ENCODE measurements around the gene ZNF738. TPM values are rescaled to one million over a fixed set of nuclear protein-coding genes. Genes with fewer than 3 reads are reported as not detected.

Gene ZNF738
- total RNA-seq, 1 experiment from 2014 or later: 6.0 TPM

- no peaks in the 10 kb centered on the region for H3K9me2 ChIP-seq (ENCODE audit: insufficient read depth)
- no peaks in the 10 kb centered on the region for H3K27me3 ChIP-seq (ENCODE audit: insufficient read depth, low read length)
- no peaks in the 10 kb centered on the region for H3K4me1 ChIP-seq (ENCODE audit: control insufficient read depth in 1 of 2, insufficient read depth in 2 of 2, low read length in 2 of 2)
- H3K79me2 ChIP-seq (ENCODE audit: insufficient read depth, low read length): peaks cover 33% of the 10 kb centered on the region
- H3K9me3 ChIP-seq (ENCODE audit: control insufficient read depth in 1 of 2, insufficient read depth in 1 of 2, low read depth in 1 of 2, low read length in 2 of 2): no peaks in the 10 kb centered on the region
- no TSS peak for BruUV-seq (replicated peaks)
- H2AFZ ChIP-seq (ENCODE audit: low read depth, low read length, poor library complexity, severe bottlenecking): no peak overlapping the region
- H4K20me1 ChIP-seq (ENCODE audit: insufficient read depth): no peaks in the 10 kb centered on the region
- DNase-seq (ENCODE audit: low read depth, low spot score) (no peak), ATAC-seq (no peak)
- no peak overlapping the region for H3K27ac ChIP-seq (ENCODE audit: low read depth, low read length)
- intact Hi-C loops (cut with micrococcal nuclease): no loop called here
- H3K4me2 ChIP-seq (ENCODE audit: low read length): no peak overlapping the region
- POLR2A ChIA-PET: no interaction called here
- CTCF ChIA-PET: no interaction called here
- TF ChIP-seq ATF3 (IDR thresholded peaks at IDR 0.05) (no peak), POLR2AphosphoS5 (IDR thresholded peaks at IDR 0.05; ENCODE audit: low read depth, low read length) (no peak), CBX3 (IDR thresholded peaks at IDR 0.05; ENCODE audit: low read depth) (no peak), SP1 (IDR thresholded peaks at IDR 0.05; ENCODE audit: low read depth) (no peak), CEBPB (IDR thresholded peaks at IDR 0.05; ENCODE audit: low read depth) (no peak), POLR2A (IDR thresholded peaks at IDR 0.05; ENCODE audit: borderline replicate concordance, extremely low read depth, insufficient read depth, insufficient read length) (no peak), EZH2 (IDR thresholded peaks at IDR 0.05) (no peak), ZNF274 (IDR thresholded peaks at IDR 0.05; ENCODE audit: low read depth, low read length) (no peak), TCF7L2 (IDR thresholded peaks at IDR 0.05; ENCODE audit: borderline replicate concordance, extremely low read depth, insufficient read depth, insufficient read length) (no peak), FOSL1 (IDR thresholded peaks at IDR 0.05; ENCODE audit: low read depth) (no peak)
- H3K9ac ChIP-seq (ENCODE audit: low read length): no peak overlapping the region
- H3K4me3 ChIP-seq (replicated peaks in 1 of 2; ENCODE audit: low read depth in 1 of 2, low read length in 2 of 2): no peak overlapping the region
- RAD21 ChIA-PET (ENCODE audit: low non-redundant PET in 1 of 2, low total read pairs in 2 of 2, uncharacterized antibody in 2 of 2, unreplicated experiment in 2 of 2): no interaction called here
- peaks cover 0 to 10% of the 10 kb centered on the region in 2 experiments; a peak in 2 of 4 replicates for H3K36me3 ChIP-seq (ENCODE audit: control insufficient read depth in 1 of 2, insufficient read depth in 2 of 2, low read length in 2 of 2)
These were observed 36.3 kb upstream of the ZNF738 start for GRCh38 chr19:21322528-21322927.

GRCh38 chr19:21323000-21323399 is 35.8 kb upstream of the ZNF738 start:
- Histone ChIP-seq H3K27ac (ENCODE audit: low read depth, low read length) (no peak overlapping the region), H3K36me3 (ENCODE audit: control insufficient read depth in 1 of 2, insufficient read depth in 2 of 2, low read length in 2 of 2) (peaks cover 0 to 10% of the 10 kb centered on the region in 2 experiments; a peak in 2 of 4 replicates), H3K9ac (ENCODE audit: low read length) (no peak overlapping the region), H3K4me3 (replicated peaks in 1 of 2; ENCODE audit: low read depth in 1 of 2, low read length in 2 of 2) (no peak overlapping the region), H4K20me1 (ENCODE audit: insufficient read depth) (no peaks in the 10 kb centered on the region), H3K9me2 (ENCODE audit: insufficient read depth) (no peaks in the 10 kb centered on the region), H3K27me3 (ENCODE audit: insufficient read depth, low read length) (no peaks in the 10 kb centered on the region), H2AFZ (ENCODE audit: low read depth, low read length, poor library complexity, severe bottlenecking) (no peak overlapping the region), H3K4me1 (ENCODE audit: control insufficient read depth in 1 of 2, insufficient read depth in 2 of 2, low read length in 2 of 2) (peaks cover 1 to 2% of the 10 kb centered on the region in 2 experiments; a peak in 1 of 4 replicates), H3K79me2 (ENCODE audit: insufficient read depth, low read length) (peaks cover 37% of the 10 kb centered on the region), H3K4me2 (ENCODE audit: low read length) (no peak overlapping the region), H3K9me3 (ENCODE audit: control insufficient read depth in 1 of 2, insufficient read depth in 1 of 2, low read depth in 1 of 2, low read length in 2 of 2) (no peaks in the 10 kb centered on the region)
- POLR2A ChIA-PET: no interaction called here
- RAD21 ChIA-PET (ENCODE audit: low non-redundant PET in 1 of 2, low total read pairs in 2 of 2, uncharacterized antibody in 2 of 2, unreplicated experiment in 2 of 2): no interaction called here
- CTCF ChIA-PET: no interaction called here
- ATAC-seq (no peak), DNase-seq (ENCODE audit: low read depth, low spot score) (no peak)
- no TSS peak for BruUV-seq (replicated peaks)
- intact Hi-C loops (cut with micrococcal nuclease): no loop called here
- no peak for TF ChIP-seq ZFX (IDR thresholded peaks at IDR 0.05)
- TF ChIP-seq EGR1 (IDR thresholded peaks at IDR 0.05; ENCODE audit: low read depth): no peak
- TF ChIP-seq MAX (IDR thresholded peaks at IDR 0.05): no peak
- TF ChIP-seq FOSL1 (IDR thresholded peaks at IDR 0.05; ENCODE audit: low read depth): no peak
- no peak for TF ChIP-seq POLR2AphosphoS5 (IDR thresholded peaks at IDR 0.05; ENCODE audit: low read depth, low read length)
- no peak for TF ChIP-seq JUND (IDR thresholded peaks at IDR 0.05)
- no peak for TF ChIP-seq SRF (IDR thresholded peaks at IDR 0.05; ENCODE audit: low read depth)
- no peak for TF ChIP-seq SP1 (IDR thresholded peaks at IDR 0.05; ENCODE audit: low read depth)
- TF ChIP-seq EZH2 (IDR thresholded peaks at IDR 0.05): no peak
- TF ChIP-seq CTCF (IDR thresholded peaks at IDR 0.05 in 2 of 3, conservative IDR thresholded peaks at IDR 0.05 in 1 of 3; ENCODE audit: borderline replicate concordance in 1 of 3, insufficient read depth in 1 of 3, low read depth in 2 of 3, low read length in 2 of 3): no peak
- TF ChIP-seq SIN3A (IDR thresholded peaks at IDR 0.05; ENCODE audit: low read depth): no peak
- no peak for TF ChIP-seq YY1 (IDR thresholded peaks at IDR 0.05; ENCODE audit: extremely low read depth, insufficient replicate concordance, low read depth, low read length)
- TF ChIP-seq EZH2phosphoT487 (IDR thresholded peaks at IDR 0.05; ENCODE audit: borderline replicate concordance): no peak
- no peak for TF ChIP-seq TCF7L2 (IDR thresholded peaks at IDR 0.05; ENCODE audit: borderline replicate concordance, extremely low read depth, insufficient read depth, insufficient read length)
- no peak for TF ChIP-seq ELF1 (IDR thresholded peaks at IDR 0.05; ENCODE audit: borderline replicate concordance, low read depth)

Measured in HCT116 (cell line).